DOHH2 (cell line): ENCODE data around the gene MAN1B1.

Experiments used
- CTCF ChIP-seq: fragments of 200-600 bp; sonication (generic); IDR thresholded peaks from one replicate; pipeline ENCODE4 v1.5.1; 2014; ENCODE audit warnings: antibody characterized with exemption, mild to moderate bottlenecking, low read depth, low read length; ENCODE audit not compliant: poor library complexity, severe bottlenecking
- EZH2phosphoT487 ChIP-seq: fragments of 200-600 bp; sonication (generic); IDR thresholded peaks from 2 replicates; pipeline ENCODE4 v1.6.1; 2017; ENCODE audit warnings: borderline replicate concordance, mild to moderate bottlenecking, antibody characterized with exemption, low read length, moderate library complexity, mixed read lengths

- TF ChIP-seq CTCF = no peak
- TF ChIP-seq EZH2phosphoT487 = no peak
Measured at GRCh38 chr9:137089232-137089947, 2.6 kb downstream of the MAN1B1 start.
